ENCODE data around the gene CPB2. TPM values are rescaled to one million over a fixed set of nuclear protein-coding genes. Genes with fewer than 3 reads are reported as not detected.

The CPB2 gene
- total RNA-seq, 1 donor from 2014 or later, result not detected

DNA sequence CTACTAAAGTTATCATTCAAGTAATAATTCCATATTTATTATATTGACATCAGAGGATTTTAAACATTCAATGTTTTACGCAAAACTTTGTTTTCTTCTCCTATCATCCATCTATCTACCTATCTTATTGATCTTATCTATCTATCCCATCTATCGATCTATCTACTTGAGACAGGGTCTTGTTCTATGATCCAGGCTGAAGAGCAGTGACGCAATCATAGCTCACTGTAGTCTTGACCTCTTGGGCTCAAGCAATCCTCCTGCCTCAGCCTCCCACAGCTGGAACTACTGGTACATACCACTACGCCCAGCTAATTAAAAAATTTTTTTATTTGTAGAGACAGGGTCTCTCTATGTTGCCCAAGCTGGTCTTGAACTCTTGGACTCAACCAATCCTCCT lies 79.7 kb downstream of the CPB2 start:
- CTCF ChIA-PET, result no interaction called here
- peaks cover 14% of the 10 kb centered on the region for H3K9me3 Mint-ChIP-seq
- peaks cover 53% of the 10 kb centered on the region for H3K36me3 Mint-ChIP-seq (ENCODE audit: low read depth)
- intact Hi-C loops (cut with micrococcal nuclease), result no loop called here
- no peak for DNase-seq
- no peak overlapping the region for H3K27ac Mint-ChIP-seq
- H3K4me3 Mint-ChIP-seq, result no peak overlapping the region
- peaks cover 5% of the 10 kb centered on the region for H3K4me1 Mint-ChIP-seq
- no peak for ATAC-seq (ENCODE audit: low read depth)
- no peaks in the 10 kb centered on the region for H3K27me3 Mint-ChIP-seq
- POLR2A ChIA-PET, result no interaction called here
- TF ChIP-seq, protein P1, sequence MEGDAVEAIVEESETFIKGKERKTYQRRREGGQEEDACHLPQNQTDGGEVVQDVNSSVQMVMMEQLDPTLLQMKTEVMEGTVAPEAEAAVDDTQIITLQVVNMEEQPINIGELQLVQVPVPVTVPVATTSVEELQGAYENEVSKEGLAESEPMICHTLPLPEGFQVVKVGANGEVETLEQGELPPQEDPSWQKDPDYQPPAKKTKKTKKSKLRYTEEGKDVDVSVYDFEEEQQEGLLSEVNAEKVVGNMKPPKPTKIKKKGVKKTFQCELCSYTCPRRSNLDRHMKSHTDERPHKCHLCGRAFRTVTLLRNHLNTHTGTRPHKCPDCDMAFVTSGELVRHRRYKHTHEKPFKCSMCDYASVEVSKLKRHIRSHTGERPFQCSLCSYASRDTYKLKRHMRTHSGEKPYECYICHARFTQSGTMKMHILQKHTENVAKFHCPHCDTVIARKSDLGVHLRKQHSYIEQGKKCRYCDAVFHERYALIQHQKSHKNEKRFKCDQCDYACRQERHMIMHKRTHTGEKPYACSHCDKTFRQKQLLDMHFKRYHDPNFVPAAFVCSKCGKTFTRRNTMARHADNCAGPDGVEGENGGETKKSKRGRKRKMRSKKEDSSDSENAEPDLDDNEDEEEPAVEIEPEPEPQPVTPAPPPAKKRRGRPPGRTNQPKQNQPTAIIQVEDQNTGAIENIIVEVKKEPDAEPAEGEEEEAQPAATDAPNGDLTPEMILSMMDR (IDR thresholded peaks at IDR 0.05), result no peak

DNA sequence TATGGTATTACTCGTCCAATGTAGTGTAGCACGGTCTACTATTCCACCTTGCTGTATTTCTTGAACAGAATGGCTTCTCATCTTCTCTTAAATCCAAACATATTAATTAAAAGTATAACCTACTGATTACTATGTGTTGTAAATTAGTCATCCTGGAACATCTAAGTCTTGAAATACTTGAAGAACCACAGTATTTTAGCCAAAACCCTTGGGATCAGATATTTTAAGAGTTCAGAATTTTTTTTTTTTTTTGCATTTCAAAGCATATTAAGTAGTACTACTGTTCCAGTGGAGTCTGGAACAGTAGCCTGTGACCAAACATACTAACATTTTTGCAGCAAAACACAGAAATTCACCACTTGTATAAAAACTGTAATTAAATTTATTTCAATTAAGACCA lies 82.4 kb downstream of the CPB2 start:
- ChIA-PET CTCF (no interaction called here), POLR2A (no interaction called here)
- intact Hi-C loops (cut with micrococcal nuclease), result no loop called here
- peaks cover 47% of the 10 kb centered on the region for H3K36me3 Mint-ChIP-seq (ENCODE audit: low read depth)
- ATAC-seq (ENCODE audit: low read depth), result no peak
- no peaks in the 10 kb centered on the region for H3K4me1 Mint-ChIP-seq
- no peak overlapping the region for H3K27ac Mint-ChIP-seq
- H3K9me3 Mint-ChIP-seq, result no peaks in the 10 kb centered on the region
- H3K27me3 Mint-ChIP-seq, result no peaks in the 10 kb centered on the region
- no peak for DNase-seq
- TF ChIP-seq, protein P1 (IDR thresholded peaks at IDR 0.05), result no peak
- H3K4me3 Mint-ChIP-seq, result no peak overlapping the region

- Mint-ChIP-seq H3K4me3 (no peak overlapping the region), H3K36me3 (ENCODE audit: low read depth) (peaks cover 52% of the 10 kb centered on the region), H3K27ac (no peak overlapping the region), H3K27me3 (no peaks in the 10 kb centered on the region), H3K4me1 (no peaks in the 10 kb centered on the region), H3K9me3 (no peaks in the 10 kb centered on the region)
- POLR2A ChIA-PET, result no interaction called here
- TF ChIP-seq, protein P1 (IDR thresholded peaks at IDR 0.05), result no peak
- CTCF ChIA-PET, result no interaction called here
- DNase-seq, result no peak
- intact Hi-C loops (cut with micrococcal nuclease), result no loop called here
- no peak for ATAC-seq (ENCODE audit: low read depth)
These were observed 88.6 kb downstream of the CPB2 start for GRCh38 chr13:46016216-46016615.

DNA sequence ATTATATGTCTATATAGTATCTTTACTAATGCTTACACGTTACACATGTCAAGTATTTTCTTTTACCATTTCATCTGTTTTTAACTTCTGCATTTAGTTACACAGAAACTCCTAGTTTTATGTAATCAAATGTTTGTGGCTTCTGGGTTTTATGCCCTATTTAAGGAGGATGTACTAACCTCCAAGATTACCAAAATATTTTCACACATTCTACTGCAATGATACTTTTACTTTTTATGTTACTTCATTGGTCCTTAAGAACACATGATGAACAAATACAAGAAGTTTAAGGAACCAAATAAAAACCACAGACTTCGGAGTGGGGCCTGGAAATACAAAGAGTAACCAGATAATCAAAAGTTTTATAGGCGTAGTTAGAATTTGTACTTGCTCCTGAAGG lies 89.5 kb downstream of the CPB2 start:
- H3K4me3 Mint-ChIP-seq, result no peak overlapping the region
- POLR2A ChIA-PET, result no interaction called here
- CTCF ChIA-PET, result no interaction called here
- no peaks in the 10 kb centered on the region for H3K27me3 Mint-ChIP-seq
- no peaks in the 10 kb centered on the region for H3K4me1 Mint-ChIP-seq
- no peaks in the 10 kb centered on the region for H3K9me3 Mint-ChIP-seq
- ATAC-seq (ENCODE audit: low read depth) (no peak), DNase-seq (no peak)
- H3K36me3 Mint-ChIP-seq (ENCODE audit: low read depth), result peaks cover 55% of the 10 kb centered on the region
- H3K27ac Mint-ChIP-seq, result no peak overlapping the region
- TF ChIP-seq, protein P1 (IDR thresholded peaks at IDR 0.05), result no peak
- intact Hi-C loops (cut with micrococcal nuclease), result no loop called here

DNA sequence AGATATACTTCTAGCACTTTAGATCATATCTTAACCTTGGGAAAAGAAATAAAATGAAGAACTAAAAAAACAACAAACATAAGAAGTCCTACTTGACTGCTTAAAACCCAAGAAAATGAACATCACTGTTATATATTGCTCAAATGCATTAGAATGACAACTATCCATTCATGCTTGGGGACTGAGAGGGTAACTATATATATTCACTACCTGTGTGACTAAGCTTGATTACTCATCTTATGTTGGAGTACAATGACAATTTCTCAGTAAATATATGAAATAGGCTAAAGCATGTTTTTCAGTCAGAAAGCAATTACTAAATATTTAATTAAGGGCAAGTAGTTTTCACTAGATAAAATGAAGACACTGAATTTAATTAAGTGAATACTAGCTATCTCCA lies 92.4 kb downstream of the CPB2 start:
- TF ChIP-seq, protein P1 (IDR thresholded peaks at IDR 0.05), result no peak
- CTCF ChIA-PET, result no interaction called here
- POLR2A ChIA-PET, result no interaction called here
- intact Hi-C loops (cut with micrococcal nuclease), result no loop called here
- Mint-ChIP-seq H3K36me3 (ENCODE audit: low read depth) (peaks cover 61% of the 10 kb centered on the region), H3K9me3 (no peaks in the 10 kb centered on the region), H3K27ac (no peak overlapping the region), H3K4me3 (no peak overlapping the region), H3K4me1 (no peaks in the 10 kb centered on the region), H3K27me3 (no peaks in the 10 kb centered on the region)
- DNase-seq, result no peak
- ATAC-seq (ENCODE audit: low read depth), result no peak
